ENCODE data around the gene ME3. TPM values are rescaled to one million over a fixed set of nuclear protein-coding genes. Genes with fewer than 3 reads are reported as not detected.

ME3 gene
- polyA plus RNA-seq, 1 experiment: 7.1 TPM

DNA sequence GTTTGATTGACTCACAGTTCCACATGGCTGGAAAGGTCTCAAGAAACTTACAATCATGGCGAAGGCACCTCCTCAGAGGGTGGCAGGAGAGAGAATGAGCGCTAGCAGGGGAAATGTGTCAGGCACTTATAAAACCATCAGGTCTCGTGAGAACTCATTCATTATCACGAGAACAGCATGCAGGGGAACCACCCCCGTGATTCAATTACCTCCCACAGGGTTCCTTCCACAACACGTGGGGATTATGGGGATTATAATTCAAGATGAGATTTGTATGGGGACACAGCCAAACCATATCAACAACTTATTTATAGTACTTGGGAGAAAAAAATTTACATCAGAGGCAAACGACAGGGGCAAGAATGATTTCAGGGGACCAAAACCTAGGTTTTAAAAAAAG lies 3.0 kb downstream of the ME3 start:
- no peak for TF ChIP-seq CTCF (IDR thresholded peaks at IDR 0.05; ENCODE audit: low read depth, low read length)
- Histone ChIP-seq H3K27me3 (ENCODE audit: control insufficient read depth, insufficient read depth, low read length) (no peaks in the 10 kb centered on the region), H3K4me3 (ENCODE audit: low read depth, low read length) (no peak overlapping the region), H3K27ac (ENCODE audit: low read depth, low read length) (no peak overlapping the region), H3K9me3 (ENCODE audit: control insufficient read depth, insufficient read depth, low read length) (no peaks in the 10 kb centered on the region; the same call in 1 of the 2 replicates)
- DNase-seq (ENCODE audit: low read depth, low spot score): no peak
- ChIA-PET POLR2A (no interaction called here), CTCF (no interaction called here)

- Histone ChIP-seq H3K27ac (ENCODE audit: low read depth, low read length) (no peak overlapping the region), H3K9me3 (ENCODE audit: control insufficient read depth, insufficient read depth, low read length) (no peaks in the 10 kb centered on the region; the same call in 1 of the 2 replicates), H3K4me3 (ENCODE audit: low read depth, low read length) (no peak overlapping the region), H3K27me3 (ENCODE audit: control insufficient read depth, insufficient read depth, low read length) (no peaks in the 10 kb centered on the region)
- no peak for DNase-seq (ENCODE audit: low read depth, low spot score)
- CTCF ChIA-PET: interaction anchor here (0.8 kb wide), 1 partner anchor 61 kb away, joined by 3 read pairs; no protein-coding TSS in a partner anchor
- no peak for TF ChIP-seq CTCF (IDR thresholded peaks at IDR 0.05; ENCODE audit: low read depth, low read length)
- POLR2A ChIA-PET: no interaction called here
Observed at GRCh38 chr11:86668929-86669328, 3.5 kb downstream of the ME3 start.

- ChIA-PET CTCF (interaction anchor here (1.2 kb wide), 1 partner anchor 58 kb away, joined by 3 read pairs; no protein-coding TSS in a partner anchor), POLR2A (no interaction called here)
- no peak for TF ChIP-seq CTCF (IDR thresholded peaks at IDR 0.05; ENCODE audit: low read depth, low read length)
Observed at GRCh38 chr11:86666193-86666592, 6.2 kb downstream of the ME3 start.

DNA sequence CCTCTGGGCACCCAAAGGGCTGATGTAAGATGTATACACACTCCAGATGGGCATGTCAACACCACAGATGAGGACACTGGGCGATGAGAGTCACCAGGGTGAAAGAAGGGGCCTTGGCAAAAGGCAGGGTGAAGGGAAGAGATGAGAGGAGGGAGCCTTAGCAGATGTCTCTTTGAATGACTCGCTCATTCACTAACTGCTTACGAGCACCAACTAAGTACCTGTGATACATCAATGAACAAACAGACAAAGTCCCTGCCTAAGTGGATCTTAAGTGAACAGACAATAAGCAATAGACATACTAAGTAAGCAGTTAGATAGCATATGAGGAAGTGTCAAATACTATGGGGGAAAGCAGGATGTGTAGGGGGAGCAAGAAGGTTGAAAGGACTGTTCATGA lies 7.5 kb downstream of the ME3 start:
- no peaks in the 10 kb centered on the region for H3K9me3 ChIP-seq (ENCODE audit: control insufficient read depth, insufficient read depth, low read length)
- H3K4me3 ChIP-seq (ENCODE audit: low read depth, low read length): no peak overlapping the region
- POLR2A ChIA-PET: no interaction called here
- H3K27ac ChIP-seq (ENCODE audit: low read depth, low read length): no peak overlapping the region
- H3K27me3 ChIP-seq (ENCODE audit: control insufficient read depth, insufficient read depth, low read length): no peaks in the 10 kb centered on the region
- no peak for TF ChIP-seq CTCF (IDR thresholded peaks at IDR 0.05; ENCODE audit: low read depth, low read length)
- no peak for DNase-seq (ENCODE audit: low read depth, low spot score)
- CTCF ChIA-PET: no interaction called here

More at GRCh38 chr11:86666193-86666592, 6.2 kb downstream of the ME3 start:
- Histone ChIP-seq H3K9me3 (ENCODE audit: control insufficient read depth, insufficient read depth, low read length) (no peaks in the 10 kb centered on the region), H3K27ac (ENCODE audit: low read depth, low read length) (no peak overlapping the region), H3K4me3 (ENCODE audit: low read depth, low read length) (no peak overlapping the region), H3K27me3 (ENCODE audit: control insufficient read depth, insufficient read depth, low read length) (no peaks in the 10 kb centered on the region)
- DNase-seq (ENCODE audit: low read depth, low spot score): no peak

DNA sequence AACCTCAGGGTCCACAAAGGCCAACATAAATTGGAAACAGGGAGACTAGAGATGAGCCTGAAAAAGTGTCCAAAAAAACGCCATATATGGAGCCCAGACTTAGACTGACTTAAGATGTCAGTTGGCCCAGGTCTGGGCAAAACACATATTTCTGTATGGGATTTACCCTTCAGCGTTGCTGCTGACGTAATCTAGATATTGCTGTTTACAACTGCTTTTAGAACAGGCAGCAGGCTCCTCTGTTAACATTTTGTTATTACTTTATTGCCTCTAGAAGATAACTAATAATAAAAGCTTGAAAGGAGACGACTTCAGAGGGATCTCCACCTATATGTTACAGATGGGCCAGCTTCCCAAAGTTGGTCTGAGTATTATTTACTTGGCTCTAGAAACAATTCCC lies 8.7 kb downstream of the ME3 start:
- CTCF ChIA-PET: no interaction called here
- Histone ChIP-seq H3K27ac (ENCODE audit: low read depth, low read length) (no peak overlapping the region), H3K4me3 (ENCODE audit: low read depth, low read length) (no peak overlapping the region), H3K27me3 (ENCODE audit: control insufficient read depth, insufficient read depth, low read length) (no peaks in the 10 kb centered on the region), H3K9me3 (ENCODE audit: control insufficient read depth, insufficient read depth, low read length) (no peaks in the 10 kb centered on the region)
- TF ChIP-seq CTCF (IDR thresholded peaks at IDR 0.05; ENCODE audit: low read depth, low read length): no peak
- POLR2A ChIA-PET: no interaction called here
- DNase-seq (ENCODE audit: low read depth, low spot score): no peak
